Activated T-cell treated with anti-CD3 and anti-CD28 coated beads for 4 hours (primary cell): ENCODE data around the gene RNU7-1.
"Not testable (repeated sequence)": the region's sequence is repeated elsewhere in the genome, so short reads cannot be mapped to it uniquely, and the experiment has no call there.

Experiments used
- DNase-seq: peaks from one replicate; pipeline ENCODE4 v3.0.0-alpha.2; 2020

The RNU7-1 gene

GRCh38 chr12:6943722-6944380 lies at the start of gene RNU7-1, which contains the start of gene C12orf57:
TSS of gene RNU7-1 (plus strand) at chr12:6943816.
TSS of gene C12orf57 (plus strand) at chr12:6944022. CDS start at chr12:6944122, 100 bp downstream.
- DNase-seq: peak; percentile 48

GRCh38 chr12:6894321-6894720 lies 49.3 kb upstream of the RNU7-1 start:
- DNase-seq: no peak

GRCh38 chr12:6896846-6897435 lies 46.7 kb upstream of the RNU7-1 start:
- no peak for DNase-seq

GRCh38 chr12:6899427-6899826 lies 44.2 kb upstream of the RNU7-1 start:
- DNase-seq: no peak

- DNase-seq: no peak
Measured at GRCh38 chr12:6899837-6900519, 43.6 kb upstream of the RNU7-1 start.

- DNase-seq: no peak
Measured at GRCh38 chr12:6902448-6902847, 41.2 kb upstream of the RNU7-1 start.

GRCh38 chr12:6903722-6904121 lies 39.9 kb upstream of the RNU7-1 start:
- no peak for DNase-seq

- peak; percentile 95 for DNase-seq
Measured at GRCh38 chr12:6904280-6905276, 39.0 kb upstream of the RNU7-1 start, which contains the start of gene LRRC23. TSS of gene LRRC23 (plus strand) at chr12:6904822. CDS start at chr12:6905634, 812 bp downstream.

GRCh38 chr12:6905414-6906040 lies 38.1 kb upstream of the RNU7-1 start:
- no peak for DNase-seq

GRCh38 chr12:6908141-6908540 lies 35.5 kb upstream of the RNU7-1 start:
- DNase-seq: not testable (repeated sequence)

- DNase-seq: no peak
Measured at GRCh38 chr12:6909421-6910145, 34.0 kb upstream of the RNU7-1 start.

GRCh38 chr12:6912164-6912935 lies 31.3 kb upstream of the RNU7-1 start:
- DNase-seq: no peak

GRCh38 chr12:6914246-6914946 lies 29.2 kb upstream of the RNU7-1 start, which contains the start of gene ENO2:
TSS of gene ENO2 (plus strand) at chr12:6914580. CDS start at chr12:6915833, 1,253 bp downstream.
- peak; percentile 75 for DNase-seq

GRCh38 chr12:6914947-6915788 lies 28.4 kb upstream of the RNU7-1 start:
- no peak for DNase-seq

GRCh38 chr12:6915789-6916285 lies 27.8 kb upstream of the RNU7-1 start:
- DNase-seq: no peak

GRCh38 chr12:6916426-6917200 lies 27.0 kb upstream of the RNU7-1 start:
- no peak for DNase-seq

- DNase-seq: no peak
Measured at GRCh38 chr12:6917491-6918231, 26.0 kb upstream of the RNU7-1 start.
